Heart left ventricle (tissue), 13 donors: Measurements from ENCODE around the gene AGPAT2.

ENCODE experiments used
- POLR2A ChIP-seq, 2 donors: fragments of 450-650 bp; IDR thresholded peaks; one replicate each; pipeline ENCODE4 v1.6.1; 2017; ENCODE audit warnings: antibody characterized with exemption in 2 of 2, mild to moderate bottlenecking in 2 of 2, moderate library complexity in 2 of 2
- TF ChIP-seq, protein P1 (sequence below), 12 donors: fragments of 200-600 bp; sonication (generic) in 4 of 12; IDR thresholded peaks; one replicate each; pipeline versions ENCODE4 v1.5.0 to v1.8.0; 2018 to 2022; ENCODE audit warnings: antibody characterized with exemption in 12 of 12, mild to moderate bottlenecking in 5 of 12
- donor health status: ischemic (EF 13 %, LVEDD 7.1; RV severe dilation, severe dysfunction).
- donor health status: DM: no; HTN: yes; CAD: no.
- donor health status: DM: no; HTN: no; CAD: no.
- donor health status: ischemic (EF 25% LVEDD 6.9; RV normal size, moderate dysfunction).
- donor health status: ischemic (EF 25% LVEDD 5.7; RV mildly dilated, moderate dysfunction).
- donor health status: ischemic (EF 35%, LVEDD 5.7; RV mildly dilated, moderate dysfunction).
- donor health status: nonischemic (EF 11% LVEDD 7.7; RV severe dilation, severe dysfunction).
- donor health status: DM: yes; HTN: yes; CAD: no.
- donor health status: PGD.
- donor health status: ischemic (EF 29% LVEDD 5.4; RV normal size, mild dysfunction).
- donor health status: nonischemic (EF 23%, LVEDD 6.1; RV moderate dilation, normal function).

- TF ChIP-seq, protein P1, sequence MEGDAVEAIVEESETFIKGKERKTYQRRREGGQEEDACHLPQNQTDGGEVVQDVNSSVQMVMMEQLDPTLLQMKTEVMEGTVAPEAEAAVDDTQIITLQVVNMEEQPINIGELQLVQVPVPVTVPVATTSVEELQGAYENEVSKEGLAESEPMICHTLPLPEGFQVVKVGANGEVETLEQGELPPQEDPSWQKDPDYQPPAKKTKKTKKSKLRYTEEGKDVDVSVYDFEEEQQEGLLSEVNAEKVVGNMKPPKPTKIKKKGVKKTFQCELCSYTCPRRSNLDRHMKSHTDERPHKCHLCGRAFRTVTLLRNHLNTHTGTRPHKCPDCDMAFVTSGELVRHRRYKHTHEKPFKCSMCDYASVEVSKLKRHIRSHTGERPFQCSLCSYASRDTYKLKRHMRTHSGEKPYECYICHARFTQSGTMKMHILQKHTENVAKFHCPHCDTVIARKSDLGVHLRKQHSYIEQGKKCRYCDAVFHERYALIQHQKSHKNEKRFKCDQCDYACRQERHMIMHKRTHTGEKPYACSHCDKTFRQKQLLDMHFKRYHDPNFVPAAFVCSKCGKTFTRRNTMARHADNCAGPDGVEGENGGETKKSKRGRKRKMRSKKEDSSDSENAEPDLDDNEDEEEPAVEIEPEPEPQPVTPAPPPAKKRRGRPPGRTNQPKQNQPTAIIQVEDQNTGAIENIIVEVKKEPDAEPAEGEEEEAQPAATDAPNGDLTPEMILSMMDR (IDR thresholded peaks at IDR 0.05): no peak
- no peak for TF ChIP-seq POLR2A (IDR thresholded peaks at IDR 0.05)
Observed at GRCh38 chr9:136722093-136722968, 35.1 kb upstream of the AGPAT2 start.
